HG03457 (cell line): Measurements from ENCODE around the gene ZFAND3.
"Not testable (repeated sequence)": the region's sequence is repeated elsewhere in the genome, so short reads cannot be mapped to it uniquely, and the experiment has no call there.

Experiments used
- ATAC-seq: cut with Tn5 transposase; IDR thresholded peaks from one replicate; pipeline ENCODE4 v1.9.1; 2021; ENCODE audit warnings: moderate number of reproducible peaks; ENCODE audit not compliant: unreplicated experiment

The ZFAND3 gene

DNA sequence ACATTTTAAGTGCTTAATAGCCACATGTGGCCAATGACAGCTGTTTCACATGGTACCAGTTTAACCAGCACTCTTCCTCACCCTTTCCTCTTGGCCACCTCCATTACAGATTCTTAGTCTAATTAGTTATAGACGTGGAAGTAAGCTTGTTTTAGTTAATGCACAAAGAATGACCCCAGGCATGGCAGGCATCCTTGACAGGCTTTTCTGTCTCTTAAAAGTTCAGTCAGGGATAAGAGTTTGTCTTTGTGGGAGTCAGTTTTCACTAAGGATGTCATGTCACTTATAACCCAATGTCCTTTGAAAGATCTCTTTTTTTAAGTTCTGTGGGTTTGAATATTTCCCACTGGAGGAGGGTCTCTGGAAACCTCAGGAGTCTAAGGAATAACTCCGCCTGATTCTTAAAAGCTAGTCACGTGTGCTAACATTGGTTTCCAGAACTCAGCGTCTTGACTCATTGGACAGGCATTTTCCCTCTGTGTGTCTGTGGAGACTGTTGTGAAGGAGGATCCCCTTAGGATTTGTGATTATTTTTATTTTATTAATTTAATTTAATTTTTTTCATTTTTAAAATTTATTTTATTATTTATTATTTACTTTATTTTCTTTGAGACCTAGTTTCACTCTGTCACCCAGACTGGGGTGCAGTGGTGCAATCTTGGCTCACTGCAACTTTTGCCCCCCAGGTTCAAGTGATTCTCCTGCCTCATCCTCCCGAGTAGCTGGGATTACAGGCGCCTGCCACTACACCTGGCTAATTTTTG, 171.4 kb downstream of the ZFAND3 start:
- no peak for ATAC-seq

- ATAC-seq: no peak
Observed at GRCh38 chr6:37992749-37993148, 173.2 kb downstream of the ZFAND3 start.

DNA sequence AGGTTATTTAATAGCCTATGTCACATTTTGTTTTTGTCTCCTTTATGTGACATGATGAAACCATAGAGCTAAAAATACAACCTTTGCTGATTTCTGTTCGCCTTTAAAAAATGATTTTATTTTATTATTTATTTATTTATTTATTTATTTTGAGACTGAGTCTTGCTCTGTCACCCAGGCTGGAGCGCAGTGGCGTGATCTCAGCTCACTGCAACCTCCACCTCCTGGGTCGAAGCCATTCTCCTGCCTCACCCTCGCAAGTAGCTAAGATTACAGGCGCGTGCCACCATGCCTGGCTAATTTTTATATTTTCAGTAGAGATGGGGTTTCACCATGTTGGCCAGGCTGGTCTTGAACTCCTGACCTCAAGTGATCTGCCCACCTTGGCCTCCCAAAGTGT, 173.7 kb downstream of the ZFAND3 start:
- ATAC-seq: not testable (repeated sequence)

- no peak for ATAC-seq
Observed at GRCh38 chr6:37993596-37993995, 174.1 kb downstream of the ZFAND3 start.

- ATAC-seq: no peak
Observed at GRCh38 chr6:37994223-37994622, 174.7 kb downstream of the ZFAND3 start.

DNA sequence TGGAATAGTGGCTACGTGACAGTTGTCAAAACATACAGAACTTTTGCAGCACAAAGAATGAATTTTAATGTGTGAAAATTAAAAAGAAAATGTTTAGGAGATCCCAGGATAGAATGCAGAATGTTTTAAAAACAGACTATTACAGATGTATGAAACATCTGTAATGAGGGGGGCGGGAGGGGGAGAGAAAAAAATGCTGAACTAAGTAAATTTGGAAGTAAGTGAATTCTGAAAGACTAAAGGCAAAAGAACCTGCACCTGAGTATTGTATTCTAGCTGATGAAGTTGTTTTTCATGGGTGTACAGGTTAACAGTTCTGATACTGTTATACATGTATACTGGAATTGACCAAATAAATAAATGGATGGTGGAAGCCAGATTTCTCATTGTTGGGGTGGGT, 178.8 kb downstream of the ZFAND3 start:
- ATAC-seq: no peak

- no peak for ATAC-seq
Observed at GRCh38 chr6:38001386-38001785, 181.9 kb downstream of the ZFAND3 start.

DNA sequence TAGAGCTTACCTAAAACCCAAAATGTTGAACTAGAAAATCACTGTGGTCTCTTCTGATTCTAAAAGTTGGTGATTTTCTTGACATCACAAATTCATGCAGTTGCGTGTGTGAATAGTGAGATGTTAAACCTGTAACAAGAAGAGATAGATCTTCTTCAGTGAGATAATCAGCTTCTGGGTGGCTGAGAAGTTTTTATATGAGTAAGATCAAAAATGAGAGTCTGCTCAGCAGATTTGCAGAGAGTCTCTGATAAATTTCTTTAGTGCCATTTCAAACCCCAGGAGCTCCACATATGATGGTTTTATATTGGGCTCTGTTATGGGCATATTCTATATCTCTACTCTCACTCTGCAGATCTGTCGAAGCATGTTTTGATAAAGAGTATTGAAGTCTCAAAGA, 185.4 kb downstream of the ZFAND3 start:
- no peak for ATAC-seq

DNA sequence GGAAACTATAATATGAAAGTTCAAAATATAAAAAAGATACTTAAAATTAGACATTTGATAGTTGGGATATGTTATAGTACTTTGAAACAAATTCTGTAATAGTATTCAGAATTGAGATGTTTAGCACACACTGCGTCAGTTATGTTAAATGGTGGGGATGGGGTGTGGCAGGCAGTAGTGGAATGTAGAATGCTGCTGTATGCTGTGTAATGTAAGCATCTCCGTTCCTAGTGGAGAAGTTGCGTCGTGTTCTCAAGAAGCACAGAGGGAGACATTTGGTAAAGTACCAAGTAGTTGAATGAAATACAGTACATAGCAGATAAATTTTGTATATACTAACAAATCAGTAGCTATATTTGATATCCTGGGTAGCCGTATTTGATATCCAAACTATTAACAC, 192.4 kb downstream of the ZFAND3 start:
- no peak for ATAC-seq

DNA sequence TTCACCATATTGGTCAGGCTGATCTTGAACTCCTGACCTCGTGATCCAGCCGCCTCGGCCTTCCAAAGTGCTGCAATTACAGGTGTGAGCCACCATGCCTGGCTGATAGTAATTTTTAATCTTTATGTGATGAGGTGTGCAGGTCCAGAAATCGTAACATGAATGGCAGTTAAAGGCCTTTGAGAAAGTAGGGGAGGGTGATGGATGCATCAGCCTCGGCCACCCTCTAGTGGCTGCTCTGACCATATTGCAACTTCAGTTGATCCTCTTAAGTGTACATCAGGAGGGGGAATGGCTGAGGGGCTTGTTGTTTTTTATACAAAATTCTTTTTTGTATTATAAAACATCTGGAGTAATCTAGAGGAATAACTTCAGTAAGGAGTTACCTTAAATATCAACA, 193.0 kb downstream of the ZFAND3 start:
- no peak for ATAC-seq

- no peak for ATAC-seq
Observed at GRCh38 chr6:38015341-38015740, 195.8 kb downstream of the ZFAND3 start.

- ATAC-seq: no peak
Observed at GRCh38 chr6:38016824-38017223, 197.3 kb downstream of the ZFAND3 start.

GRCh38 chr6:38018755-38019165, 199.2 kb downstream of the ZFAND3 start:
- no peak for ATAC-seq

DNA sequence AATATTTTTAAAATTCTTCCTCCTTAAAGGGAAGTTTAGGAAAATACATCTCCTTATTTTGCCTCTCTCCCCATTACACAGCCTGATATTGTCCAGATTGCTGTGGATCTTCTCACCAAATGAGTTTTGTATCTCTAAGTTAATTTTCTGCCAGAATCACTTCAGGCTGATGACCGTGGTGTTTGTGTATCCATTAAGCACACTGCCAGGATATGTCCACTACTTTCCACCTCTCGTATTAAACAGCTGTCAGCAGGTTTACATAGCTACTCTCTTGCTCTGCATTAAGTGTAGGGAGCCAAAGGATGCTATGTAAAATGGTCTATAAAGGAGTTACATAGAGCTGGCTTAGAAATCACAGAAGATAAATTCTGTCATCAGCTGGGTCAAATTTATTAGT, 201.1 kb downstream of the ZFAND3 start:
- no peak for ATAC-seq

- ATAC-seq: no peak
Observed at GRCh38 chr6:38021029-38021428, 201.5 kb downstream of the ZFAND3 start.

- ATAC-seq: no peak
Observed at GRCh38 chr6:38021571-38021970, 202.0 kb downstream of the ZFAND3 start.

GRCh38 chr6:38022688-38023087, 203.2 kb downstream of the ZFAND3 start:
- no peak for ATAC-seq

GRCh38 chr6:38024908-38025307, 205.4 kb downstream of the ZFAND3 start:
- ATAC-seq: no peak

DNA sequence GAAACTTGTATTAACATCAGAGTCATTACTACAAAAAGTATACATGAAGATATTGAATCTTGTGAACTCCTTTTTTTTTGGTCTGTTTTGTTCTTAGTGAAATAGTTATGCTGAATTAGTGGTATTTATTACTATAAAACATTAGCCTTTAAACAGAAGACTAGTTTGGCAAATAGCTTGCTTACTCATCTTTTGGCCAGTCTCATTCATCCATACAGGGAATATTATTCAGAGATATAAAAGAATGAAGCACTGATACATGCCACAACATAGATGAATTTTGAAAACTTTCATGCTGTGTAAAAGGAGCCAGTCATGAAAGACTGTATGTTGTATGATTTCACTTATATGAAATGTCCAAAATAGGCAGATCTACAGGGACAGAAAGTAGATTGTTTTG, 205.9 kb downstream of the ZFAND3 start:
- no peak for ATAC-seq

GRCh38 chr6:38027685-38028373, 208.3 kb downstream of the ZFAND3 start:
- no peak for ATAC-seq

DNA sequence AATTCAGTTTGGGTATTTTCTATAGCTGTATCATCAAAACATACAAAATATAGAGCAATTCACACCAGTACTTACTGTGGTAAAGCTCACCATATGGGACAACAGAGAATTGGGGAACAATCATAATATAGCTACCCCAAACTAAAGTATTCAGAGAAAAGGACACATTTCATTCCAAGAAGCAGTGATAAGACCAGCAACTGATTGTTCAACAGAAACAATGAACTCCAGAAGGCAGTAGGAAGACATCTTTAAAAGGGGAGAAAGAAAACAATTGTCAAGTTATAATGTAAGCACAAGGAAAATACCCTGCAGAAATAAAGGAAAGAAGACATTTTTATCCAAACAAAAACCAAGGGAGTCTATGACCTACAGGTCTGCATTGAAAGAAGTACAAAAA, 210.9 kb downstream of the ZFAND3 start:
- no peak for ATAC-seq

DNA sequence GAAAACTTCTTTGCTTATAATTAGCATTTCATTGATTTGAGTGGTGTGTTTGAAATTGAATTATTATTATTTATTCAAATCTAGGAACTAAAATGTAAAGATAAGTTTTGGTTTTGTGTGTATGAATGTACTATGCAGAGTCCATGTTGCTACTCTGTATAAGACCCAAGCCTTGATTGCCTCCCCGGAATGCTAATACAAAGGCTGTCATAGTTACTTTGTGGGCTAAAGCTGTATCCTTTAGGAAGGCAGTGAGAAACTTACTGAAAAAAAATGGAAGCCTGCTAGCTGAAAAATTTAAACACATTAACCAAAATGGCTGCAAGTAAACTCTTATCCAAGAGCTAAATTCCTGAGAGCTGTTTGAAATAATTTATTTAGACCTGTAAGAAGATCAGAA, 213.3 kb downstream of the ZFAND3 start:
- no peak for ATAC-seq
